IMR-90 (cell line): Measurements from ENCODE around the gene GRIK5. TPM values are rescaled to one million over a fixed set of nuclear protein-coding genes. Genes with fewer than 3 reads are reported as not detected.

Experiments
- ATAC-seq: fragments of 200-7000 bp; cut with Tn5 transposase; 2 replicates; pipeline ENCODE4 v1.9.1; 2020; ENCODE audit warnings: low read depth, mild to moderate bottlenecking, moderate library complexity
- BruUV-seq: library from RNA; stranded (reverse); fragments of 400-500 nt; replicated peaks from 2 replicates; lab custom pipeline; 2021; lab: Mats Ljungman, UMichigan
- CTCF ChIA-PET: fragments of 300-600 bp; formaldehyde crosslinking; extraction: SDS; loops from one replicate; lab custom pipeline; 2021; ENCODE audit warnings: antibody characterized with exemption; lab: Yijun Ruan, JAX
- POLR2A ChIA-PET: fragments of 300-600 bp; sonication (Branson Sonifier 250); formaldehyde crosslinking; loops from one replicate; lab custom pipeline; 2022; ENCODE audit warnings: antibody characterized with exemption; ENCODE audit not compliant: unreplicated experiment; lab: Charles Lee
- DNase-seq: peaks from one replicate; pipeline ENCODE4 v3.0.0; 2013
- H2AFZ ChIP-seq: replicated peaks from 2 replicates; pipeline ENCODE3; 2013; ENCODE audit warnings: low read length, mild to moderate bottlenecking; ENCODE audit not compliant: poor library complexity
- H2AK5ac ChIP-seq: 2 replicates; pipeline ENCODE4 v1.6.1; 2013; ENCODE audit warnings: low read depth, low read length, inconsistent platforms
- H2AK9ac ChIP-seq: replicated peaks from 2 replicates; pipeline ENCODE3; 2013; ENCODE audit warnings: mild to moderate bottlenecking, low read depth, low read length, moderate library complexity; ENCODE audit not compliant: poor library complexity
- H2BK120ac ChIP-seq: 2 replicates; pipeline ENCODE4 v1.6.1; 2013; ENCODE audit warnings: low read depth, low read length, inconsistent platforms
- H2BK15ac ChIP-seq: 3 replicates; pipeline ENCODE4 v1.6.1; 2013; ENCODE audit warnings: low read depth, low read length, inconsistent platforms
- H2BK20ac ChIP-seq: 2 replicates; pipeline ENCODE4 v1.6.1; 2013; ENCODE audit warnings: low read depth, mild to moderate bottlenecking, inconsistent platforms, low read length, moderate library complexity
- H2BK5ac ChIP-seq: 2 replicates; pipeline ENCODE4 v1.6.1; 2013; ENCODE audit warnings: mild to moderate bottlenecking, low read depth, low read length, inconsistent platforms; ENCODE audit not compliant: poor library complexity, severe bottlenecking
- H3K14ac ChIP-seq: replicated peaks from 2 replicates; pipeline ENCODE4 v1.6.1; 2013; ENCODE audit warnings: low read depth, low read length, inconsistent platforms
- H3K18ac ChIP-seq: 2 replicates; pipeline ENCODE4 v1.6.1; 2013; ENCODE audit warnings: low read depth, low read length, control low read depth
- H3K23ac ChIP-seq: 2 replicates; pipeline ENCODE4 v1.6.1; 2013; ENCODE audit warnings: low read depth, low read length, inconsistent platforms
- H3K27ac ChIP-seq: 2 replicates; pipeline ENCODE4 v1.5.1; 2013; ENCODE audit warnings: mild to moderate bottlenecking, control low read depth, low read length; ENCODE audit not compliant: insufficient read depth
- H3K27me3 ChIP-seq: 2 replicates; pipeline ENCODE4 v1.6.1; 2013; ENCODE audit warnings: low read length; ENCODE audit not compliant: control insufficient read depth, insufficient read depth
- H3K36me3 ChIP-seq: 2 replicates; pipeline ENCODE4 v1.6.1; 2013; ENCODE audit warnings: low read length, mixed read lengths; ENCODE audit not compliant: control insufficient read depth, insufficient read depth
- H3K4ac ChIP-seq: 2 replicates; pipeline ENCODE4 v1.6.1; 2013; ENCODE audit warnings: low read depth, low read length, inconsistent platforms
- H3K4me1 ChIP-seq: 2 replicates; pipeline ENCODE4 v1.6.1; 2013; ENCODE audit warnings: low read length, mixed read lengths; ENCODE audit not compliant: control insufficient read depth, insufficient read depth
- H3K4me2 ChIP-seq: 2 replicates; pipeline ENCODE4 v1.6.1; 2013; ENCODE audit warnings: low read depth, mild to moderate bottlenecking, control low read depth, low read length, moderate library complexity
- H3K4me3 ChIP-seq: 2 replicates; pipeline ENCODE4 v1.5.1; 2013; ENCODE audit warnings: low read depth, mild to moderate bottlenecking, control low read depth, low read length, moderate library complexity; ENCODE audit not compliant: insufficient read depth
- H3K56ac ChIP-seq: 2 replicates; pipeline ENCODE4 v1.6.1; 2013; ENCODE audit warnings: low read length, inconsistent platforms; ENCODE audit not compliant: insufficient read depth; ENCODE audit errors: extremely low read depth
- H3K79me1 ChIP-seq, 2 experiments: 2 replicates each; pipeline ENCODE4 v1.6.1; 2013; ENCODE audit warnings: low read length in 2 of 2, inconsistent platforms in 1 of 2, low read depth in 1 of 2
- H3K9ac ChIP-seq: 2 replicates; pipeline ENCODE4 v1.6.1; 2013; ENCODE audit warnings: low read depth, low read length, control low read depth
- H3K9me1 ChIP-seq: 2 replicates; pipeline ENCODE4 v1.6.1; 2013; ENCODE audit warnings: low read length, inconsistent platforms; ENCODE audit not compliant: insufficient read depth
- H3K9me3 ChIP-seq: 2 replicates; pipeline ENCODE4 v1.6.1; 2013; ENCODE audit warnings: low read length; ENCODE audit not compliant: control insufficient read depth, insufficient read depth
- H4K20me1 ChIP-seq: 2 replicates; pipeline ENCODE4 v1.6.1; 2013; ENCODE audit warnings: low read length, inconsistent platforms; ENCODE audit not compliant: insufficient read depth
- H4K5ac ChIP-seq: 2 replicates; pipeline ENCODE4 v1.6.1; 2013; ENCODE audit warnings: mild to moderate bottlenecking, low read depth, low read length, control low read depth
- H4K8ac ChIP-seq, 2 experiments: 2 replicates each; pipeline ENCODE4 v1.6.1; 2013; ENCODE audit warnings: low read depth in 2 of 2, low read length in 2 of 2, control low read depth in 1 of 2, inconsistent platforms in 1 of 2
- H4K91ac ChIP-seq: 2 replicates; pipeline ENCODE4 v1.6.1; 2013; ENCODE audit warnings: low read depth, low read length, inconsistent platforms; ENCODE audit not compliant: insufficient read depth
- BHLHE40 ChIP-seq: fragments of 150-350 bp; IDR thresholded peaks from 2 replicates; pipeline ENCODE4 v1.6.1; 2016; ENCODE audit warnings: mild to moderate bottlenecking, low read depth, low read length
- CEBPB ChIP-seq: IDR thresholded peaks from 2 replicates; pipeline ENCODE4 v1.6.1; 2012; ENCODE audit warnings: low read depth, low read length, improper control_type of control experiment
- CHD1 ChIP-seq: IDR thresholded peaks from 2 replicates; pipeline ENCODE4 v1.6.1; 2012; ENCODE audit warnings: low read depth, low read length, improper control_type of control experiment
- CTCF ChIP-seq: conservative IDR thresholded peaks from 2 replicates; pipeline ENCODE4 v1.5.1; 2012; ENCODE audit warnings: mild to moderate bottlenecking, low read depth, low read length, improper control_type of control experiment
- ELK1 ChIP-seq: fragments of 150-350 bp; IDR thresholded peaks from 2 replicates; pipeline ENCODE4 v1.6.1; 2016; ENCODE audit warnings: low read depth, mild to moderate bottlenecking, low read length, moderate library complexity, borderline replicate concordance
- MAFK ChIP-seq: IDR thresholded peaks from 2 replicates; pipeline ENCODE4 v1.6.1; 2012; ENCODE audit warnings: low read depth, low read length, improper control_type of control experiment
- MXI1 ChIP-seq: IDR thresholded peaks from 2 replicates; pipeline ENCODE4 v1.6.1; 2012; ENCODE audit warnings: low read depth, mild to moderate bottlenecking, low read length, moderate library complexity, borderline replicate concordance
- RCOR1 ChIP-seq: IDR thresholded peaks from 2 replicates; pipeline ENCODE4 v1.6.1; 2012; ENCODE audit warnings: mild to moderate bottlenecking, low read length, improper control_type of control experiment; ENCODE audit not compliant: insufficient replicate concordance
- WGBS, 2 experiments: methylation state at CpG; one replicate each; pipeline versions ENCODE4 v1.1.5 to v1.1.7; 2013; ENCODE audit warnings: missing lambda C conversion rate in 2 of 2; ENCODE audit not compliant: insufficient read length in 1 of 2; ENCODE audit errors: extremely low coverage in 2 of 2; 5-methylcytosine and 5-hydroxymethylcytosine counted together
- dilution Hi-C: fragments of 300-500 bp; cut with HindIII; formaldehyde crosslinking; loops from one replicate; pipeline ENCODE4 v1.14.3; 2018; ENCODE audit warnings: low sequenced_read_pairs; ENCODE audit not compliant: unreplicated experiment
- in situ Hi-C: fragments of 300-500 bp; cut with MboI; formaldehyde crosslinking; loops from 3 replicates; pipeline ENCODE4 v1.14.3; 2019; ENCODE audit warnings: low sequenced_read_pairs, inconsistent platforms, mixed read lengths
- intact Hi-C: fragments of 100-400 bp; cut with micrococcal nuclease; formaldehyde crosslinking; loops from 2 replicates; pipeline ENCODE4 v1.10.0; 2022
- polyA plus RNA-seq, 3 experiments: library from polyadenylated mRNA; depleted of rRNA; stranded (reverse); fragments of >200 nt; gene quantifications; 2 replicates each; pipeline ENCODE4 v1.2.3, GENCODE V29; 2012; ENCODE audit warnings: low replicate concordance in 1 of 3
- total RNA-seq: library from RNA; depleted of rRNA; stranded (reverse); fragments of >200 nt; gene quantifications from 2 replicates; pipeline ENCODE4 v1.2.3, GENCODE V29; 2012
- TF ChIP-seq, protein P1 (sequence below): fragments of 150-350 bp; IDR thresholded peaks from 2 replicates; pipeline ENCODE4 v1.6.1; 2017; ENCODE audit warnings: mild to moderate bottlenecking, antibody characterized with exemption, low read length, low read depth

The GRIK5 gene
- total and polyA plus RNA-seq, 2 of the 4 experiments (the other 2 are of a cell fraction), result 0.10 TPM; not detected in 1

DNA sequence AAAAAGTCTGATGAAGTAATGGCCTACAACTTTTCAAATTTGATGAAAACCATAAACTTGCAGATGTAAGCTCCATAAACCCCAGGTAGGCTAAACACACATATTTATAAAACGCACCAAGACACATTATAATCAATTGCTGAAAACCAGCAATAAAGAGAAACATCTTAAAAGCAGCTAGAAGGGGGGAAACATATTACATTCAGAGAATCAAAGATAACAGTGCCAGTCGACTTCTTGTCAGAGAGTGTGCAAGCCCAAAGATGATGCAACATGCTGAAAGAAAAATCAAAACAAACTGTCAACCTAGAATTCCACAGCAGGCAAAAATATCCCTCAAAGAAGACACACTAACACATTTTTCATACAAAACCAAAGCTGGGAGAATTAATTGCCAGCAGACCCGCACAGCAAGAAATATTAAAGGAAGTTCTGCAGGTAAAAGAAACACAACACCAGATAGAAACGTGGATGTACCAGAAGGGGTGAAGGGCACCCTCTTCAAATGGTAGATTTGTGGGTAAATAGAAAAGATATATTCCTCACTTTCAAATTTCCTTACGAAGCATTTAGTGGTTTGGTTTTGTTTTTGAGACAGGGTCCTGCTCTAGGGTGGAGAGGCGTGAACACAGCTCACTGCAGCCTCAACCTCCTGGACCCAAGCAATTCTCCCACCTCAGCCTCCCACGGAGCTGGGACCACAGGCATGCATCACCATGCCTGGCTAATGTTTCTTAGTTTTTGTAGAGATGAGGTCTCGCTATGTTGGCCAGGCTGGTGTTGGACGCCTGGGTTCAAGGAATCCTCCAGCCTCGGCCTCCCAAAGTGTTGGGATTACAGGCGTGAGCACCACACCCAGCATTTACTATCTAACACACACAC is 59.5 kb downstream of the GRIK5 start:
- H3K18ac ChIP-seq, result peak overlapping the region; percentile 55; the same call in 1 of the 2 replicates
- peaks cover 10% of the 10 kb centered on the region for H3K27me3 ChIP-seq
- H3K79me1 ChIP-seq, result no peaks in the 10 kb centered on the region
- H4K20me1 ChIP-seq, result no peaks in the 10 kb centered on the region
- intact Hi-C loops, result no loop called here
- BruUV-seq, result no TSS peak
- TF ChIP-seq, protein P1, sequence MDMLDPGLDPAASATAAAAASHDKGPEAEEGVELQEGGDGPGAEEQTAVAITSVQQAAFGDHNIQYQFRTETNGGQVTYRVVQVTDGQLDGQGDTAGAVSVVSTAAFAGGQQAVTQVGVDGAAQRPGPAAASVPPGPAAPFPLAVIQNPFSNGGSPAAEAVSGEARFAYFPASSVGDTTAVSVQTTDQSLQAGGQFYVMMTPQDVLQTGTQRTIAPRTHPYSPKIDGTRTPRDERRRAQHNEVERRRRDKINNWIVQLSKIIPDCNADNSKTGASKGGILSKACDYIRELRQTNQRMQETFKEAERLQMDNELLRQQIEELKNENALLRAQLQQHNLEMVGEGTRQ, result no peak
- TF ChIP-seq CHD1, result no peak
- no peak for TF ChIP-seq CTCF
- no peak for TF ChIP-seq ELK1
- no peak for TF ChIP-seq BHLHE40
- TF ChIP-seq RCOR1, result no peak
- no peak for TF ChIP-seq MAFK
- TF ChIP-seq CEBPB, result peak; percentile 93
- TF ChIP-seq MXI1, result no peak
- H4K8ac ChIP-seq, result peak overlapping the region in 1 of 2 experiments; percentile 60; a peak in 2 of 4 replicates
- in situ Hi-C loops, result no loop called here
- H3K14ac ChIP-seq, result peak overlapping the region; percentile 55
- dilution Hi-C loops, result no loop called here
- H2AK5ac ChIP-seq, result peak overlapping the region; percentile 50; the same call in 1 of the 2 replicates
- H3K56ac ChIP-seq, result peak overlapping the region; percentile 17; the same call in 1 of the 2 replicates
- H3K9me3 ChIP-seq, result no peaks in the 10 kb centered on the region
- POLR2A ChIA-PET, result interaction anchor here (0.7 kb wide), 1 partner anchor 20 kb away, joined by 4 read pairs; no protein-coding TSS in a partner anchor
- no peak overlapping the region for H2BK5ac ChIP-seq
- H3K9ac ChIP-seq, result no peak overlapping the region
- peak overlapping the region; percentile 79 for H3K4ac ChIP-seq
- H4K91ac ChIP-seq, result peak overlapping the region; percentile 57
- whole genome bisulfite sequencing, 2 experiments, result no CpG with 5 or more reads among the region's 11 CpGs
- H2BK20ac ChIP-seq, result peak overlapping the region; percentile 53; the same call in 1 of the 2 replicates
- peak; percentile 49; the same call in 1 of the 2 replicates for ATAC-seq
- H2AK9ac ChIP-seq, result peak overlapping the region; percentile 45
- no peak overlapping the region for H3K4me3 ChIP-seq
- H2BK120ac ChIP-seq, result peak overlapping the region; percentile 83
- peaks cover 3% of the 10 kb centered on the region; the same call in 1 of the 2 replicates for H3K4me1 ChIP-seq
- H3K4me2 ChIP-seq, result no peak overlapping the region; the same call in 1 of the 2 replicates
- CTCF ChIA-PET, result interaction anchor here (1.6 kb wide), 1 partner anchor 25 kb away, joined by 6 read pairs; no protein-coding TSS in a partner anchor
- H4K5ac ChIP-seq, result no peak overlapping the region
- peaks cover 2% of the 10 kb centered on the region; the same call in 1 of the 2 replicates for H3K9me1 ChIP-seq
- no peak overlapping the region for H2AFZ ChIP-seq
- no peaks in the 10 kb centered on the region for H3K36me3 ChIP-seq
- no peak overlapping the region for H2BK15ac ChIP-seq
- H3K27ac ChIP-seq, result no peak overlapping the region; the same call in 1 of the 2 replicates
- H3K23ac ChIP-seq, result peak overlapping the region; percentile 7; the same call in 1 of the 2 replicates
- DNase-seq, result peak; percentile 60
